Brain microvascular endothelial cell (primary cell): Measurements from ENCODE around the gene APLF.
A peak's percentile ranks its signal among the peaks of the same experiment; 100 is the strongest.

Experiments used
- DNase-seq: peaks from one replicate; pipeline ENCODE4 v3.0.0-alpha.2; 2020
- H3K27ac ChIP-seq: fragments of 250-450 bp; sonication (Bioruptor Pico); 2 replicates; pipeline ENCODE4 v1.5.1; 2020; ENCODE audit warnings: mild to moderate bottlenecking, moderate library complexity
- H3K27me3 ChIP-seq: fragments of 250-450 bp; sonication (Bioruptor Pico); replicated peaks from 2 replicates; pipeline ENCODE4 v1.5.1; 2020; ENCODE audit warnings: mild to moderate bottlenecking
- H3K36me3 ChIP-seq: fragments of 250-450 bp; sonication (Bioruptor Pico); replicated peaks from 2 replicates; pipeline ENCODE4 v1.5.1; 2020; ENCODE audit warnings: mild to moderate bottlenecking
- H3K4me3 ChIP-seq: 2 replicates; pipeline ENCODE4 v1.5.1; 2011; ENCODE audit warnings: low read depth, mild to moderate bottlenecking, control low read depth, low read length, moderate library complexity
- in situ Hi-C: cut with HindIII; loops from 2 replicates; pipeline ENCODE4 v1.10.0; 2017; ENCODE audit warnings: low sequenced_read_pairs, low pct_ligation_motif_present
- TF ChIP-seq, protein P1 (sequence below): IDR thresholded peaks from 2 replicates; pipeline ENCODE4 v1.5.1; 2011; ENCODE audit warnings: low read depth, mild to moderate bottlenecking, moderate library complexity, low read length, control low read depth, inconsistent platforms; ENCODE audit errors: missing control alignments

Gene APLF

DNA sequence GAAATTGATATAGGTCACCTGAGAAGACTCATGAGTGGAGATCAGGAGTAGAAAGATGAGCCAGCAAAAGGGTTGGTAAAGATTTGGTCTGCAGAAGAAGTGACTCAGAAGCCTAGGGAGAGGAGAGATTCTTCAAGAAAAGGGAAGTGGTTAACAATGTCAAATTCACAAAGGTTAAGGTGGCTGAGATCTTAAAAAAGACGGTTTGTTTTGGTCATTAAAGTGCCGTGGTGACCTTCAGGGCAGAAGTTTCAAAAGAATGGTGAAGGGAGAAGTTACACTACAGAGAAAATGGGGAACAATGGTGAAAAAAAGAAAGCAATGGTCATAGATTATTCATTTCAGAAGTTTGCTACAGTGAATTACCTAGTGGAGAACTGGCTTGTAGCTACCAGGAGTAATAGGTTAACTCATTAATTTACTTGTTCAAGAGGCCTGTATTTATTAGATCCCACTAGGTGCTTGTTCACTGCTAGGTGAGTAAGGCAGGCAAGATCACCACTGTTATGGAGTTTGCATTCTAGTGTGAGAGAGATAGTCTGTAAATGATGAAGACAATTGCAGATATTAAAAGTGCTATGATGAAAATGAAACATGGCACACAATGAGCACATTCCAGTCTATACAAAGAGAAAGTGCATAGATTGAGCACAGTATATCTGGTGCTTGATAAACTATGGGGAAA, 43.3 kb upstream of the APLF start:
- H3K4me3 ChIP-seq, result no peak overlapping the region
- no peaks in the 10 kb centered on the region for H3K27me3 ChIP-seq
- in situ Hi-C loops, result no loop called here
- TF ChIP-seq, protein P1, sequence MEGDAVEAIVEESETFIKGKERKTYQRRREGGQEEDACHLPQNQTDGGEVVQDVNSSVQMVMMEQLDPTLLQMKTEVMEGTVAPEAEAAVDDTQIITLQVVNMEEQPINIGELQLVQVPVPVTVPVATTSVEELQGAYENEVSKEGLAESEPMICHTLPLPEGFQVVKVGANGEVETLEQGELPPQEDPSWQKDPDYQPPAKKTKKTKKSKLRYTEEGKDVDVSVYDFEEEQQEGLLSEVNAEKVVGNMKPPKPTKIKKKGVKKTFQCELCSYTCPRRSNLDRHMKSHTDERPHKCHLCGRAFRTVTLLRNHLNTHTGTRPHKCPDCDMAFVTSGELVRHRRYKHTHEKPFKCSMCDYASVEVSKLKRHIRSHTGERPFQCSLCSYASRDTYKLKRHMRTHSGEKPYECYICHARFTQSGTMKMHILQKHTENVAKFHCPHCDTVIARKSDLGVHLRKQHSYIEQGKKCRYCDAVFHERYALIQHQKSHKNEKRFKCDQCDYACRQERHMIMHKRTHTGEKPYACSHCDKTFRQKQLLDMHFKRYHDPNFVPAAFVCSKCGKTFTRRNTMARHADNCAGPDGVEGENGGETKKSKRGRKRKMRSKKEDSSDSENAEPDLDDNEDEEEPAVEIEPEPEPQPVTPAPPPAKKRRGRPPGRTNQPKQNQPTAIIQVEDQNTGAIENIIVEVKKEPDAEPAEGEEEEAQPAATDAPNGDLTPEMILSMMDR, result no peak
- no peak overlapping the region for H3K27ac ChIP-seq
- no peaks in the 10 kb centered on the region for H3K36me3 ChIP-seq
- DNase-seq, result no peak

DNA sequence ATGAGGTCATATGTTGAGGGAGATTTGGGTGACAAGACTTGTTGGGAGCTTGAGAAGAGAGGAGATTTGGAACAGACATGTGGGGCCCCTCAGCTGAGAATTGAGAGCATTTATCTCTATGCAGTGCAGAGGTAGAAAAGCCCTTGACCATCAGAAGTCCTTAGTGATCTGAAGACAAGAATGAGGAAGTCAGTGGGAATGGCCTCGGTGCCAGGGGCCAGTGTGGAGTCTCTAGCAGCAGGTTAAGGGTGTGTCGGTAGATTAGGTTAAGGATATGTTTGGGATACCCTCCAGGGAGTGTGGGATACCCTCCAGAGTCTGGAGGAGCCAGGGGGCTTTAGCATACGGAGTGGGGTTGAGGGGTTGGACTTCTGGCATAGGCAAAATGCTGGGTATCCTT, 41.9 kb upstream of the APLF start:
- TF ChIP-seq, protein P1, result no peak
- no peaks in the 10 kb centered on the region for H3K36me3 ChIP-seq
- no peak overlapping the region for H3K27ac ChIP-seq
- H3K27me3 ChIP-seq, result no peaks in the 10 kb centered on the region
- in situ Hi-C loops, result no loop called here
- H3K4me3 ChIP-seq, result no peak overlapping the region
- no peak for DNase-seq

DNA sequence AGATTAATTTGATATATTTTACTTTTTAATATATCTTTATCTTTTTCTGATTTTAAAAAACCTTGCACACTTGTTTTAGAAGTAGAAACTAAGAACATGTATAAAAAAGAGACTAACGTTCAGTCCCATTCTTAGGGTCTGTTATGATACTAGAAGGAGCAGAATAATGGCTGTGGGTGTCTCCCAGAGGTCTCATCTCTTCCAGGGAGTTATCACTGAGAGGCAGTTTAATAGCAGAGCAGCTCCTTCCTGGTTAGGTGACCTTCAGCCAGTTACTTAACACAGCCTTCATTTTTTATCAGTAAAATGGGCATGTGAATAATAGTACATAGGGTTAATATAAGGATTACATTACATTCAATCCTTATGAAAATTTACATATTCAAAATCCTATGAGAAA, 40.9 kb upstream of the APLF start:
- Histone ChIP-seq H3K36me3 (no peaks in the 10 kb centered on the region), H3K4me3 (no peak overlapping the region), H3K27me3 (no peaks in the 10 kb centered on the region), H3K27ac (no peak overlapping the region)
- in situ Hi-C loops, result no loop called here
- no peak for DNase-seq
- TF ChIP-seq, protein P1, result no peak

DNA sequence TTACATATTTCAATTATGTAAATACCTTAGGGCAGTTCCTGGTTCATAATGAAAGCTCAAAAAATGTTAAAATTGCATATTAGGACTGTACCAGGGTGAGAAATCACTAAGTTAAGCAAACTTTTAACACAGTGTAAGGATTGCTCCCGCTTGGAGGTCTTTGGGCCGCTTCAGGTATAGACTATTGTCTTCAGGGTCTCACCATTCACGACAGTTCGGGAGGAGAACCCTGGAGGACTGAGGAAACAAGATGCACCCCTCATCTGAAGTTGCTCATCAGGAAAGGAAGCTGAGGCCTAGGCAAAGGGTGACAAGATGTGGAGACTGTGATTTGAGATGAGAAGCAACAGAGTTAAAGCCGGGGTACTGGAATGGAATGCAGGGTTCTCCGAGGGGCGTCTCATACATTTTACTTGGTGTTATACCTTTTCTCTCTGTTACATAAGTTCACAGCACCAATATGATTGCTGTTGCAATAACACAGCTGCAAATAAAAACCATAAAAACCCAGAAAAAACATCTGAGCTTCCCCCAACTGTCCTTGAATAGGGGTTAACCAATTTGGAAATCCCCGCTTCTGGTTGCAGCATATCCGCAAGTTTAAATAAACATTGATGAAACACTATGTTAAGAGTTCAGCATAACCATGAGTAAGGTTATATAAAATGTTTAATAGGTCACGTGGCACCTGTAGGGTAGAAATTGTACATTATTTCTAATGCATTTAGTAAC, 40.4 kb upstream of the APLF start:
- Histone ChIP-seq H3K27ac (no peak overlapping the region), H3K27me3 (no peaks in the 10 kb centered on the region), H3K4me3 (no peak overlapping the region), H3K36me3 (no peaks in the 10 kb centered on the region)
- TF ChIP-seq, protein P1, result no peak
- DNase-seq, result peak; percentile 31
- in situ Hi-C loops, result no loop called here

DNA sequence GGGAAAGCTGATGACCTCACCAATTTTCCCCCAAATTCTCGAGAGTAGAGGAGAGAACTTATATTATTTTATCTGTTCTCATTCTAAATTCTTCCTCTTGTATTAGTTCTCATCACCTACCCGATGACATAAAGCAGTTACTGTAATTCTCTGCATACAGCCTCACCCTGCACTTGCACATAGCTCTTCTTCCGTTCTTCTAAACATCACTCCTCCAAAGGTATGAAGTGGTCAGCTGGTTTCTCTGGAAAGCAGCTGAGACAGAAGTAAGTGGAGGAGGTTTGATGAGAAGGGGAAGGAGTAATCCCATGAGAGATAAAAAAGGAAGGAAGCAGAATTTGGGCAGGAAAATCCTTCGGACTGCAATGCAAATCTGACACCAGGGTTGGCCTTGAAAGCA, 39.3 kb upstream of the APLF start:
- in situ Hi-C loops, result no loop called here
- no peak for DNase-seq
- Histone ChIP-seq H3K36me3 (no peaks in the 10 kb centered on the region), H3K27ac (no peak overlapping the region), H3K27me3 (no peaks in the 10 kb centered on the region), H3K4me3 (no peak overlapping the region)
- TF ChIP-seq, protein P1, result no peak
